Measurements from ENCODE around the gene RENBP.
A peak's percentile ranks its signal among the peaks of the same experiment; 100 is the strongest.

Gene RENBP

GRCh38 chrX:153931748-153932147, 12.7 kb downstream of the RENBP start:
- no peak for DNase-seq

GRCh38 chrX:153931151-153931550, 13.3 kb downstream of the RENBP start:
- no peak for DNase-seq

- DNase-seq: no peak
Observed at GRCh38 chrX:153930011-153930910, 14.2 kb downstream of the RENBP start.

DNA sequence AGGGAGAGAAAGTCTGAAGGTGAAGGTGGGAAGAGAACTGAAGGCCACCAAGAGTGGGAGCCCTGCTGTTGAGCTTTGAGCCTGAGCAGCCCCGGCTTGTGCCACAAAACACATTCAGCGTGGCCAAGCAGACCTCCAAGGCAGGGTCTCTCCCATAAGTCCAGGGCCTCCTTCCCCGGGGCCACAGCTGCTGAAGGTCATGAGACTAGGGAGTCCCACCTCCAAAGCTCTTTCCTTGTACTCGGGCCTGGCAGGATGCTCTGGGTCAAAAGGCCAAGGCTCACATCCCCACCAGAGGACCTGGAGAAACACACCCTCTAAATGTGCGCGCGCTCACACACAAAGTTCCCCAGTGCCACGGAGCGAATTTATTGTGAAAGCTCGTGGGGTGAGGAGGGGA, 14.9 kb downstream of the RENBP start:
- DNase-seq: no peak

- DNase-seq: no peak
Observed at GRCh38 chrX:153928846-153929245, 15.6 kb downstream of the RENBP start.

- peak; percentile 92 for DNase-seq
Observed at GRCh38 chrX:153927922-153928760, 16.3 kb downstream of the RENBP start.

GRCh38 chrX:153927672-153927921, 16.8 kb downstream of the RENBP start:
- DNase-seq: no peak

DNA sequence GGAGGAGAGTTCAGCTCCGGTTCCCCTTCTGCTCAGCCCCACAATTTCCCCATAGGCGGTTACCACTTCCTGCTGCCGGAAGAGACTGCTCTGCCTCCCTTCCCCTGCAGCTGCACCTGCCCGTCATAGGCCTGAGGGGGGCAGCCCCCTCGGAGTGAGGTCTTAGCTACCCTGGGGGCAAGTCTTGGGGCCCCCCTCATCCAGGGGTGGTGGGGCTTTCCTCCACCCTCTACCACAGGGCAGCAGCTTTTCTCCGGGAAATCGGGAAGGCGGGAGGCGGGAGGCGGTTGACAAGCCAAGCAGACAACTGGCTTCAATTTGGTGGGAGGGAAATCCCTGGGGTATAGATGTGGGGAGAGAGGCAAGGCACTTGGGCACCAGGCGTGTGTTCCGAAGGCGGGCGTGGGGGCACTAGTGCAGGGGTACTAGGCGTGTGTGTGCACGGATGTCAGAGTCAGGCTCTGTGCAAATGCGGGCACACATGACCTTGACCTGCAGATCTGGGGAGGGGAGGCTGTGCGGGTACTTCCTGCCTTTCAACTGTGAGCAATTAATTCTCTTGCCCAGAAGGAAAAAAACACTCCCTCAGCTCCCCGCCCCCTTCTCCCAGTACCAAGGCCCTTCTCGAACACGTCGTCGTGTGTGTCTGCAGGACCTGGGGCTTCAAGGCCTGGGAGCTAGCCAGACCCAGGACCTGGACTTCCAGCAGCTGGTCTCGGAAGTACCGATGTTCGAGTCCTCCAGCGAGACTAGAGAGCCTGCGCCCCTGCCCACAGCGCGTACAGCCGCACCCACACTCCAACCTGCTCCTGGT, 17.4 kb downstream of the RENBP start:
- peak; percentile 77 for DNase-seq

DNA sequence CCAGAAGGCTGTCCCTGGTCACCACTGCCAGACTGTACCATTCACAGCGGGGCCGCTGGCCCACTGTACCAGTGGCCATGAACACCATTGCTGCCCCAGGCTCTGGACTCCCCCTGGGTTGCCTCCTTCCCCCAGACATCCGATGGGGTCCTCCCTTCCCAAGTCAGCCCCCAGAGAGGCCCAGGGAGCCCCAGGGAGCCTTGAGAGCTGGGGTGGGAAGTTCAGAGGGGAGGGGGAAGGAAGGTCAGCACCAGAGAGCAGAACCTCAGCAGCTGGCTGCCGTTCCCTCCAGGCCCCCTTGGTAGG, 17.9 kb downstream of the RENBP start:
- DNase-seq: no peak

DNA sequence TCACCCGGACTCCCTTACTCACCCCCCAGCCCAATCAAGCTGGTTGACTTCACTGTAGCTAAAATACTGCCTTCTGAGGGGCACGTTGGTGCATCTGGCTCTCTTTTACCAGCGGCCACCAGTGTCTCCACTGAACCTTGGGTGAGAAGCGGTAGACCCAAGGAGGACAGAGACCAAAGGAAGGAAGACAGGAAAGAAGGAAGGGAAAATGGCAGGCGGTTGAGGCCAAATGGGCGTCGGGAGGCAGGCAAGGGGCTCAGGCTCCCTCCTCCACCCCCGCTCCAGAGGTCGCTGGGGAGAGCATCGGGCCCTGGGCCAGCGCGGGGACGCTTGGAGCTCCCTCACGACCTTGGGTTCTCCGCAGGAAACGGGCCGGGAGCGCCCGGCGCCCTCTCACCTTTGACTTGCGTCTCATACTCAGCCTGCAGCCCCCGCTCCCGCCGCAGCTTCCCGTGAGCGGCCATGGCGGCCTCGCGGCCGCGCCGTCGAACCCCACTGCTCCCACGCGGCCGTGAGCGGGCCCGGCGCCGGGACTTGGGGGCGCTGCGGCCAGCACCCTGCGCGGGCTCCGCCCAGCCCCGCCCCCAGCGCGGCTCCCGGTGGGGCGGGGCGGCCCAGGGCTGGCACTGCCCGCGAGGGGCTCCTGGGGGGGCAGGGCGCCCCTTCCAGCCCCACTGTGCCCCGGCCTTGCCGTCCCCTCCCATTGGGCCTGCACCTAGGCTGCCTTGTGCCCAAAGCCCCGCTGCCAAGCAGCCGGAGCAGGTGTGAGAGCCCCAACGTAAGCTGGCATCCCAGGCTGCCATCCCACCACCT, 18.5 kb downstream of the RENBP start, which contains the start of gene ARHGAP4:
Gene ARHGAP4, minus strand, starts transcription at position 526 of the 813 bp plus-strand sequence. Its CDS starts 62 bp downstream, at position 464.
- DNase-seq: peak; percentile 26

DNA sequence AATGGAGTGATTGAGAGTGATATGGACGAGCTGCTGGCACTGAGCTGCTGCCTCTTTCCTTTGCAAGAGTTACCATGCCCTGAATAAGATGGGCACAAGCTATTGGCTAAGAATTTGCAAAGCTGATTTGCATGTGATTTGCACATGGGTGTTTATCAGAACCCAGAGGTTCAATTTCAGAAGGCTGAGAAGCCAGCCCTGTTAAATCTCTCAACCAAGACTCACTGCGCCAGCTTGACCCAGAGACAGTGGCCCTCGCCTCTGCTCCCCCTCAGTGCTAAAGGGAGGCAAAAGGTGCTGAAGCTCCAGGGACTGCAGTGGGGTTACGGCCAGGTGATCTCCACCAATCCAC, 19.1 kb downstream of the RENBP start:
- DNase-seq: no peak

GRCh38 chrX:153924149-153924861, 20.1 kb downstream of the RENBP start:
- peak; percentile 40 for DNase-seq

GRCh38 chrX:153922932-153923857, 21.2 kb downstream of the RENBP start:
- DNase-seq: no peak

DNA sequence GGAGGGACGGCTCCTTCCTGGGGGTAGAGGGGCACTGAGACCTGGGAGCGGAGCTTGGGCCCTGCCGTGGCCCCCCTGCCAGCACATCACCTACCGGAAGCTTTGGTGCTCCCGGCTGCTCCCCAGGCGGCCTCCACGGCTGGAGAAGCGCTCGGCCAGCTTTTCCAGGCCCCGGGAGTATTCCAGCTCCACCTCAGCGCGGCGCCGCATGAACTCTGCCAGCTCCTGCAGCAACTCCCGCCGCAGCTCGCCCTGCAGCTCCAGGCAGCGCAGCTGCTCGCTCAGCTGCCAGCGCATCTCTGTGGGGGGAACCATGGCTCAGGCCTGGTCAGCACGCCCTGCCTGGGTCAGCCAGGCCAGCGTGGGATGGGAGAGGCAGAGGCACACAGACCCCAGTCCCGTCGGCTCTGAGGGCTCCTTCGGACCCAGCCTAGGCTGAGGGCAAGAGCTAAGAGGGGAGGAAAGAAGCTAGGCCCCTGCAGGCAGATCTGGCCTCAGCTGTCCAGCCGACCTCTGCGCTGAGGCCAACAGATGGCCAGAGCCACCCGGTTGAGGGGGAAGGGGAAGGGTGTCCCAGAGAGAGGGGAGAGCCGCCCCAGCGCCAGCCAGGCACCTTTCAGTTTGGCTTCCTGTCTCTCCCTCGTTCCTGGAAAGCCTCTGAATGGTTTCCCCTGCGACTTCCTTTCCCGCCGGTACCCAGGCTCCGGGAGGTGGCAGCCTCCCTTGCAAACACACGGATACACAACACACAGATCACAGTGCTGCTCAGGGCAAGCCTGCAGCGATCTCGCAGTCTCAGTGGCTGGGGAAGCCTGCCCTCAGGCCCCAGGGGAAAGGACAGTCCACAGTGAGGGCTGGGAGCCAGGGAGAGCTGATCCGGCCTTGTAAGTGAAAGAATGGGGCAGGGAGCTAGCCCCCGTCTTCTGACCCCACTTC, 22.7 kb downstream of the RENBP start:
- no peak for DNase-seq

- DNase-seq: no peak
Observed at GRCh38 chrX:153921070-153921469, 23.4 kb downstream of the RENBP start.

GRCh38 chrX:153920546-153920945, 23.9 kb downstream of the RENBP start:
- DNase-seq: no peak

- no peak for DNase-seq
Observed at GRCh38 chrX:153919281-153919680, 25.2 kb downstream of the RENBP start.

GRCh38 chrX:153917869-153918268, 26.6 kb downstream of the RENBP start:
- DNase-seq: no peak

- DNase-seq: no peak
Observed at GRCh38 chrX:153913701-153914100, 30.7 kb downstream of the RENBP start.

DNA sequence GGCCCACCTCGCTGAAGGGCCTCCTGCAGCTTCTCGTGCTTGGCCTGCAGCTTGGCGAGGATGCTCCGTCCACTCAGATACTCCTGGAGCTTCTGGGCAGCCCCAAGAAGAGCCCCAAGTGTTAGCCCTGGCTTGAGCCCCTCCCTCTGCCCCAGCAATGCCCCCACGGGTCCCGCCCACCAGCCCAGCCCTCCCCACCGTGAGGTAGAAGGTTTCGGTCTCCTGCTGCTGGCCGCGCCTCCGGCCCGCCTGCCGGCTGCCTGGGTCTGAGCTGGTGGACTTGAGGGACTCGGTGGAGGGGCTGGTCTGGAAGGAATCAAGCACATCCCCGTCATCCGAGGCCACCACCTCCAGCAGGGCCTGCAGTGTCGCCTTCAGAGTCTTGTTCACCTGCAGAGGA, 31.2 kb downstream of the RENBP start:
- DNase-seq: no peak

Data from effector CD4-positive, alpha-beta T cell (primary cell).